HG03095 (cell line): ENCODE measurements around the gene RSAD2.
"Not testable (repeated sequence)": the region's sequence is repeated elsewhere in the genome, so short reads cannot be mapped to it uniquely, and the experiment has no call there.

Experiments
- ATAC-seq: cut with Tn5 transposase; IDR thresholded peaks from one replicate; pipeline ENCODE4 v1.9.1; 2021; ENCODE audit warnings: moderate library complexity; ENCODE audit not compliant: unreplicated experiment

RSAD2 gene

GRCh38 chr2:6877402-6878304 is at the start of gene RSAD2:
TSS of gene RSAD2 (plus strand) at chr2:6877777. CDS start at chr2:6877801, 24 bp downstream.
- ATAC-seq = peak; percentile 71

- ATAC-seq = no peak
These were observed 49.3 kb upstream of the RSAD2 start for GRCh38 chr2:6828299-6828584.

GRCh38 chr2:6831229-6831628 is 46.3 kb upstream of the RSAD2 start:
- no peak for ATAC-seq

- no peak for ATAC-seq
These were observed 44.8 kb upstream of the RSAD2 start for GRCh38 chr2:6832596-6833299.

- ATAC-seq = no peak
These were observed 44.3 kb upstream of the RSAD2 start for GRCh38 chr2:6833300-6833604.

- no peak for ATAC-seq
These were observed 43.4 kb upstream of the RSAD2 start for GRCh38 chr2:6834163-6834562.

- no peak for ATAC-seq
These were observed 42.1 kb upstream of the RSAD2 start for GRCh38 chr2:6835467-6835866.

GRCh38 chr2:6838673-6839319 is 38.8 kb upstream of the RSAD2 start:
- ATAC-seq = no peak

GRCh38 chr2:6841537-6842287 is 35.9 kb upstream of the RSAD2 start:
- no peak for ATAC-seq

GRCh38 chr2:6845312-6845711 is 32.3 kb upstream of the RSAD2 start:
- no peak for ATAC-seq

GRCh38 chr2:6845903-6846302 is 31.7 kb upstream of the RSAD2 start:
- no peak for ATAC-seq

GRCh38 chr2:6846540-6846939 is 31.0 kb upstream of the RSAD2 start:
- ATAC-seq = no peak

GRCh38 chr2:6846967-6847681 is 30.5 kb upstream of the RSAD2 start:
- ATAC-seq = no peak

GRCh38 chr2:6852195-6852594 is 25.4 kb upstream of the RSAD2 start:
- no peak for ATAC-seq

GRCh38 chr2:6854416-6854815 is 23.2 kb upstream of the RSAD2 start:
- no peak for ATAC-seq

- ATAC-seq = no peak
These were observed 21.6 kb upstream of the RSAD2 start for GRCh38 chr2:6855860-6856547.

- ATAC-seq = no peak
These were observed 21.0 kb upstream of the RSAD2 start for GRCh38 chr2:6856548-6856920.

- ATAC-seq = not testable (repeated sequence)
These were observed 19.0 kb upstream of the RSAD2 start for GRCh38 chr2:6858466-6859027.

- ATAC-seq = no peak
These were observed 17.3 kb upstream of the RSAD2 start for GRCh38 chr2:6860296-6860695.

- ATAC-seq = no peak
These were observed 13.8 kb upstream of the RSAD2 start for GRCh38 chr2:6863792-6864191.
